Smooth muscle cell (in vitro differentiated cells): Measurements from ENCODE around the gene PLIN5. TPM values are rescaled to one million over a fixed set of nuclear protein-coding genes. Genes with fewer than 3 reads are reported as not detected.

Experiments
- DNase-seq: peaks from one replicate; lab custom pipeline; 2025; ENCODE audit not compliant: unreplicated experiment; lab: John Stamatoyannopoulos, UW
- H2AFZ ChIP-seq: fragments of 200-600 bp; sonication (generic); 2 replicates; pipeline ENCODE4 v1.6.0; 2016; ENCODE audit warnings: antibody characterized with exemption, low read depth, mild to moderate bottlenecking
- H3F3A ChIP-seq: fragments of 200-600 bp; sonication (generic); 2 replicates; pipeline ENCODE4 v1.6.0; 2017; ENCODE audit warnings: antibody characterized with exemption, low read depth
- H3K27ac ChIP-seq: fragments of 200-600 bp; sonication (generic); 2 replicates; pipeline ENCODE4 v1.5.1; 2016; ENCODE audit warnings: low read depth, mild to moderate bottlenecking
- H3K27me3 ChIP-seq: fragments of 200-600 bp; sonication (generic); 2 replicates; pipeline ENCODE4 v1.6.1; 2016; ENCODE audit warnings: low read depth, mild to moderate bottlenecking
- H3K36me3 ChIP-seq: fragments of 200-600 bp; sonication (generic); 2 replicates; pipeline ENCODE4 v1.5.1; 2016; ENCODE audit warnings: low read depth
- H3K4me1 ChIP-seq: fragments of 200-600 bp; sonication (generic); 2 replicates; pipeline ENCODE4 v1.5.1; 2016; ENCODE audit warnings: low read depth
- H3K4me2 ChIP-seq: fragments of 200-600 bp; sonication (generic); 2 replicates; pipeline ENCODE4 v1.6.0; 2016; ENCODE audit warnings: mild to moderate bottlenecking
- H3K4me3 ChIP-seq: fragments of 200-600 bp; sonication (generic); 2 replicates; pipeline ENCODE4 v1.5.1; 2016; ENCODE audit warnings: mild to moderate bottlenecking
- H3K79me2 ChIP-seq: fragments of 200-600 bp; sonication (generic); 2 replicates; pipeline ENCODE4 v1.6.0; 2016; ENCODE audit warnings: low read depth, mild to moderate bottlenecking
- H3K9ac ChIP-seq: fragments of 200-600 bp; sonication (generic); 2 replicates; pipeline ENCODE4 v1.6.0; 2016; ENCODE audit warnings: low read depth
- H3K9me3 ChIP-seq: fragments of 200-600 bp; sonication (generic); replicated peaks from 2 replicates; pipeline ENCODE4 v1.5.1; 2016; ENCODE audit warnings: low read depth
- H4K20me1 ChIP-seq: fragments of 200-600 bp; sonication (generic); 2 replicates; pipeline ENCODE4 v1.6.0; 2016; ENCODE audit warnings: low read depth
- WGBS: methylation state at CpG from one replicate; pipeline ENCODE4 v1.1.7; 2016; ENCODE audit warnings: low lambda C conversion rate; 5-methylcytosine and 5-hydroxymethylcytosine counted together
- polyA plus RNA-seq: library from polyadenylated mRNA; unstranded; fragments of >200 nt; fragmentation: Nextera tagmentation; extraction: Ambion mirVana; gene quantifications from 2 replicates; pipeline ENCODE4 v1.2.1, GENCODE V29; 2016
- total RNA-seq: library from RNA; depleted of rRNA; stranded (reverse); fragments of >200 nt; gene quantifications from 2 replicates; pipeline ENCODE4 v1.2.3, GENCODE V29; 2014
- TF ChIP-seq, protein P1 (sequence below): fragments of 200-600 bp; sonication (generic); IDR thresholded peaks from 2 replicates; pipeline ENCODE4 v1.5.1; 2017; ENCODE audit warnings: borderline replicate concordance, mild to moderate bottlenecking, antibody characterized with exemption; ENCODE audit not compliant: insufficient read depth, poor library complexity, severe bottlenecking

Gene PLIN5
- total and polyA plus RNA-seq, 2 experiments from 2014 or later, result not detected

DNA sequence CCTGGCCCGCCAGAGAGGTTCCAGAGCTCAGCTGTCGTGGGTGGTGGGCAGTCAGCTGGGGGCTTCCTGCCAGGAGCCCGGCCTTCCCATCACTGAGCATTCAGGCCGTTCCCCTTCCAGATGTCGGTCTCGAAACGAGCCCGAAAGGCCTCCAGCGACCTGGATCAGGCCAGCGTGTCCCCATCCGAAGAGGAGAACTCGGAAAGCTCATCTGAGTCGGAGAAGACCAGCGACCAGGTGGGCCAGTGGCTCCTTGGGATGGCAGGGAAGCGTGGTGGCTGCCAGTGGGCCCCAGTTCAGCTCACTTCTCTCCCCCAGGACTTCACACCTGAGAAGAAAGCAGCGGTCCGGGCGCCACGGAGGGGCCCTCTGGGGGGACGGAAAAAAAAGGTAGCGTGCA lies 43.6 kb downstream of the PLIN5 start:
- Histone ChIP-seq H2AFZ (no peak overlapping the region), H3K9ac (no peak overlapping the region), H3F3A (no peaks in the 10 kb centered on the region), H3K9me3 (no peaks in the 10 kb centered on the region), H3K4me2 (no peak overlapping the region), H3K27ac (no peak overlapping the region), H3K27me3 (no peaks in the 10 kb centered on the region), H3K36me3 (no peaks in the 10 kb centered on the region), H4K20me1 (peaks cover 5% of the 10 kb centered on the region), H3K4me1 (no peaks in the 10 kb centered on the region), H3K79me2 (peaks cover 3% of the 10 kb centered on the region), H3K4me3 (no peak overlapping the region)
- DNase-seq, result no peak
- TF ChIP-seq, protein P1, sequence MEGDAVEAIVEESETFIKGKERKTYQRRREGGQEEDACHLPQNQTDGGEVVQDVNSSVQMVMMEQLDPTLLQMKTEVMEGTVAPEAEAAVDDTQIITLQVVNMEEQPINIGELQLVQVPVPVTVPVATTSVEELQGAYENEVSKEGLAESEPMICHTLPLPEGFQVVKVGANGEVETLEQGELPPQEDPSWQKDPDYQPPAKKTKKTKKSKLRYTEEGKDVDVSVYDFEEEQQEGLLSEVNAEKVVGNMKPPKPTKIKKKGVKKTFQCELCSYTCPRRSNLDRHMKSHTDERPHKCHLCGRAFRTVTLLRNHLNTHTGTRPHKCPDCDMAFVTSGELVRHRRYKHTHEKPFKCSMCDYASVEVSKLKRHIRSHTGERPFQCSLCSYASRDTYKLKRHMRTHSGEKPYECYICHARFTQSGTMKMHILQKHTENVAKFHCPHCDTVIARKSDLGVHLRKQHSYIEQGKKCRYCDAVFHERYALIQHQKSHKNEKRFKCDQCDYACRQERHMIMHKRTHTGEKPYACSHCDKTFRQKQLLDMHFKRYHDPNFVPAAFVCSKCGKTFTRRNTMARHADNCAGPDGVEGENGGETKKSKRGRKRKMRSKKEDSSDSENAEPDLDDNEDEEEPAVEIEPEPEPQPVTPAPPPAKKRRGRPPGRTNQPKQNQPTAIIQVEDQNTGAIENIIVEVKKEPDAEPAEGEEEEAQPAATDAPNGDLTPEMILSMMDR, result no peak
- WGBS, result 98% methylated on average over 21 of the region's 21 CpGs

DNA sequence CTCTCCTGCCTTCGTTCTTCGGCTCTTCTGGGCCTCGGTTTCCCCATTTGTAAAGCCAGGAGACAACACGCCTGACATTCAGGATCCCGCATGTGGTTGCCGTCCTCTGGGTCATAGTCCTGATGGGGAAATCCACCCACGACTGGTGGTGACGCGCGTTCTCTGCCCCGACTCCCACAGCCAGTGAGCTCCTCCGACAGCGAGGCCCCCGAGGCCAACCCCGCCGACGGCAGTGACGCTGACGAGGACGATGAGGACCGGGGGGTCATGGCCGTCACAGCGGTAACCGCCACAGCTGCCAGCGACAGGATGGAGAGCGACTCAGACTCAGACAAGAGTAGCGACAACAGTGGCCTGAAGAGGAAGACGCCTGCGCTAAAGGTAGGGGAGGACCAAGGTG lies 46.5 kb downstream of the PLIN5 start:
- Histone ChIP-seq H3K4me3 (no peak overlapping the region), H3K4me2 (no peak overlapping the region), H2AFZ (no peak overlapping the region), H3K79me2 (peaks cover 3% of the 10 kb centered on the region), H3F3A (no peaks in the 10 kb centered on the region), H3K27ac (no peak overlapping the region), H3K4me1 (no peaks in the 10 kb centered on the region), H3K36me3 (no peaks in the 10 kb centered on the region), H3K9ac (no peak overlapping the region), H3K9me3 (no peaks in the 10 kb centered on the region), H4K20me1 (peaks cover 10% of the 10 kb centered on the region), H3K27me3 (no peaks in the 10 kb centered on the region)
- no peak for DNase-seq
- 97% methylated on average over 29 of the region's 29 CpGs for WGBS
- TF ChIP-seq, protein P1, result no peak

DNA sequence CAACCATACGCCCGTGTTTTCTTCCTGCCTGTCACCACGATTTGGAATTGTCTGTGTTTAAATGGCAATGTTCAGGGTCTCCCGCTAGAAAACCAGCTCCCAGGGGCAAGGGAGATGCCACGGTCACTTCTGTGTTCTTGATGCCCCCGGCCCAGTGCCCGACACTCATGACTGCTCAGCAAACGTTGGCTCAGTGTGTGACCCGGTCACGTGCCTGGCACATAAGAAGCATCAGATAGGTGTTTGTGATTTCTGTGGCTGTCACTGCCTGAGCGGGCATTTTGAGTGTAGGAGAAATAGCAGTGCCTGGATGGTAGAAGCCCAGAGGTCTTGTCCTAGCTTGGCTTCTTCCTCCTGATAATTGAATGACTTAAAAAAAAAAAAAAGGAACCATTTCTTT lies 47.5 kb downstream of the PLIN5 start:
- H3K4me2 ChIP-seq, result no peak overlapping the region
- TF ChIP-seq, protein P1, result no peak
- no peaks in the 10 kb centered on the region for H3K4me1 ChIP-seq
- H3K79me2 ChIP-seq, result peaks cover 3% of the 10 kb centered on the region
- H3K27ac ChIP-seq, result no peak overlapping the region
- no peak for DNase-seq
- no peaks in the 10 kb centered on the region for H3K27me3 ChIP-seq
- no peaks in the 10 kb centered on the region for H3K36me3 ChIP-seq
- 93% methylated on average over 11 of the region's 11 CpGs for WGBS
- no peak overlapping the region for H2AFZ ChIP-seq
- H3K4me3 ChIP-seq, result no peak overlapping the region
- H3F3A ChIP-seq, result no peaks in the 10 kb centered on the region
- no peak overlapping the region for H3K9ac ChIP-seq
- H4K20me1 ChIP-seq, result peaks cover 12% of the 10 kb centered on the region
- H3K9me3 ChIP-seq, result no peaks in the 10 kb centered on the region

DNA sequence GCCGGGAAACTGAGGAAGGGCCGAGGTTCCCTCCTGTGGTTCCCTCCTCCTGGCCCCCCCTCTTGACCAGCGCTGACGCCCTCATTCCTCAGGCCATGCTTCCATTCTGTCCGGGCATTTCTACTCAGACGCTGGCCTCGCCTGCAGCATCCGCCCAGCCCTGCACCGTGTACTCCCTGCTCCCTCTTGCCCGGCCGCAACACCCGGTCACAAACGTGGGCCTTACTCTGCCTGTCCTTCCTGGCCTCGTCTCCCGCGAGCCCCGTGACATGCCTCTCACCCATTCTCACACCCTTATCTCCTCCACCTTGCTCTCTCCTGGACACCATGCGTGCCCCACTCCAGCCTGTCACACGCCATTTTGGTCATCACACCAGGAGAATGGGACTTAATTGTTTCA lies 51.6 kb downstream of the PLIN5 start:
- H3K4me1 ChIP-seq, result no peaks in the 10 kb centered on the region
- no peak overlapping the region for H3K9ac ChIP-seq
- H4K20me1 ChIP-seq, result peaks cover 32% of the 10 kb centered on the region
- TF ChIP-seq, protein P1, result no peak
- no peak overlapping the region for H3K4me3 ChIP-seq
- H3K36me3 ChIP-seq, result no peaks in the 10 kb centered on the region
- no peaks in the 10 kb centered on the region for H3K27me3 ChIP-seq
- 97% methylated on average over 19 of the region's 19 CpGs for WGBS
- no peak overlapping the region for H3K4me2 ChIP-seq
- H3K79me2 ChIP-seq, result peaks cover 4% of the 10 kb centered on the region
- H3K9me3 ChIP-seq, result no peaks in the 10 kb centered on the region
- no peak for DNase-seq
- no peak overlapping the region for H2AFZ ChIP-seq
- no peak overlapping the region for H3K27ac ChIP-seq
- no peaks in the 10 kb centered on the region for H3F3A ChIP-seq
